ENCODE measurements around the gene MYO6. TPM values are rescaled to one million over a fixed set of nuclear protein-coding genes. Genes with fewer than 3 reads are reported as not detected.

The MYO6 gene
- total RNA-seq, 6 experiments from 2014 or later = 18.3 to 21.2 (median 19.4) TPM

GRCh38 chr6:75874224-75874623 is 125.2 kb downstream of the MYO6 start:
- no peak for TF ChIP-seq CTCF (IDR thresholded peaks at IDR 0.05)
- H3K4me1 Mint-ChIP-seq (ENCODE audit: low read depth) = peaks cover 11% of the 10 kb centered on the region
- H3K27me3 Mint-ChIP-seq (ENCODE audit: insufficient read depth) = no peaks in the 10 kb centered on the region; the same call in 1 of the 2 replicates
- DNase-seq = no peak
- no peaks in the 10 kb centered on the region for H3K36me3 Mint-ChIP-seq (ENCODE audit: low read depth)
- no peak overlapping the region for H3K4me3 Mint-ChIP-seq
- no peaks in the 10 kb centered on the region for H3K9me3 Mint-ChIP-seq
- H3K27ac Mint-ChIP-seq = no peak overlapping the region

GRCh38 chr6:75876152-75876551 is 127.1 kb downstream of the MYO6 start:
- Mint-ChIP-seq H3K27ac (no peak overlapping the region), H3K27me3 (ENCODE audit: insufficient read depth) (no peaks in the 10 kb centered on the region; the same call in 1 of the 2 replicates), H3K4me3 (no peak overlapping the region), H3K9me3 (no peaks in the 10 kb centered on the region), H3K4me1 (ENCODE audit: low read depth) (peaks cover 6% of the 10 kb centered on the region; the same call in 1 of the 2 replicates), H3K36me3 (ENCODE audit: low read depth) (no peaks in the 10 kb centered on the region)
- no peak for TF ChIP-seq CTCF (IDR thresholded peaks at IDR 0.05)
- no peak for DNase-seq

GRCh38 chr6:75880305-75880704 is 131.3 kb downstream of the MYO6 start:
- H3K9me3 Mint-ChIP-seq = no peaks in the 10 kb centered on the region
- no peak for DNase-seq
- peaks cover 24% of the 10 kb centered on the region for H3K4me1 Mint-ChIP-seq (ENCODE audit: low read depth)

GRCh38 chr6:75882734-75883133 is 133.7 kb downstream of the MYO6 start:
- Mint-ChIP-seq H3K9me3 (no peaks in the 10 kb centered on the region), H3K4me3 (no peak overlapping the region), H3K4me1 (ENCODE audit: low read depth) (peaks cover 19% of the 10 kb centered on the region), H3K27ac (no peak overlapping the region), H3K27me3 (ENCODE audit: insufficient read depth) (no peaks in the 10 kb centered on the region), H3K36me3 (ENCODE audit: low read depth) (no peaks in the 10 kb centered on the region)
- TF ChIP-seq CTCF (IDR thresholded peaks at IDR 0.05) = no peak
- DNase-seq = peak; percentile 57

More at GRCh38 chr6:75880305-75880704, 131.3 kb downstream of the MYO6 start:
- TF ChIP-seq CTCF (IDR thresholded peaks at IDR 0.05) = no peak
- no peak overlapping the region for H3K27ac Mint-ChIP-seq
- H3K4me3 Mint-ChIP-seq = no peak overlapping the region
- no peaks in the 10 kb centered on the region for H3K36me3 Mint-ChIP-seq (ENCODE audit: low read depth)
- H3K27me3 Mint-ChIP-seq (ENCODE audit: insufficient read depth) = no peaks in the 10 kb centered on the region; the same call in 1 of the 2 replicates

GRCh38 chr6:75884822-75885221 is 135.8 kb downstream of the MYO6 start:
- H3K4me3 Mint-ChIP-seq = no peak overlapping the region
- no peaks in the 10 kb centered on the region for H3K36me3 Mint-ChIP-seq (ENCODE audit: low read depth)
- no peak for DNase-seq
- no peaks in the 10 kb centered on the region for H3K9me3 Mint-ChIP-seq
- no peak for TF ChIP-seq CTCF (IDR thresholded peaks at IDR 0.05)
- H3K27ac Mint-ChIP-seq = no peak overlapping the region
- no peaks in the 10 kb centered on the region for H3K27me3 Mint-ChIP-seq (ENCODE audit: insufficient read depth)
- peaks cover 19% of the 10 kb centered on the region for H3K4me1 Mint-ChIP-seq (ENCODE audit: low read depth)

GRCh38 chr6:75892384-75892783 is 143.3 kb downstream of the MYO6 start:
- no peak overlapping the region for H3K4me3 Mint-ChIP-seq
- H3K36me3 Mint-ChIP-seq (ENCODE audit: low read depth) = no peaks in the 10 kb centered on the region
- no peak for DNase-seq
- no peaks in the 10 kb centered on the region; the same call in 1 of the 2 replicates for H3K27me3 Mint-ChIP-seq (ENCODE audit: insufficient read depth)
- peaks cover 16% of the 10 kb centered on the region for H3K4me1 Mint-ChIP-seq (ENCODE audit: low read depth)
- no peak for TF ChIP-seq CTCF (IDR thresholded peaks at IDR 0.05)
- no peaks in the 10 kb centered on the region for H3K9me3 Mint-ChIP-seq
- H3K27ac Mint-ChIP-seq = no peak overlapping the region
